A549 (cell line): ENCODE measurements around the gene RABGAP1L. TPM values are rescaled to one million over a fixed set of nuclear protein-coding genes. Genes with fewer than 3 reads are reported as not detected.

Experiments
- ATAC-seq, 2 experiments: fragments of 200-7000 bp in 1 of 2; fragments of >200 bp in 1 of 2; cut with Nextera tagmentation in 1 of 2; cut with Tn5 transposase in 1 of 2; 3 replicates each; pipeline versions ENCODE4 v1.8.0 to v1.9.1; 2018 to 2020; ENCODE audit warnings: mild to moderate bottlenecking in 1 of 2, moderate library complexity in 1 of 2
- CTCF ChIA-PET: fragments of 300-600 bp; sonication (Branson Sonifier 250); formaldehyde crosslinking; extraction: SDS; loops from one replicate; lab custom pipeline; 2021; ENCODE audit warnings: antibody characterized with exemption, inconsistent platforms; lab: Yijun Ruan, JAX
- POLR2A ChIA-PET: fragments of 350-600 bp; formaldehyde crosslinking; extraction: SDS; loops from one replicate; lab custom pipeline; 2021; ENCODE audit warnings: antibody characterized with exemption, inconsistent platforms; lab: Yijun Ruan, JAX
- DNase-seq, 2 experiments: peaks; one replicate each; pipeline versions ENCODE4 v3.0.0 to v3.0.0-alpha.2; 2011 to 2016; ENCODE audit warnings: low read depth in 1 of 2, low spot score in 1 of 2
- FAIRE-seq: peaks from 2 replicates; lab custom pipeline; 2011; peaks lifted over from hg19 to GRCh38; lab: Jason Lieb, UNC
- H3K27ac ChIP-seq, 2 experiments: fragments of >200 bp; sonication (Bioruptor Twin); formaldehyde crosslinking; 3 replicates each; pipeline ENCODE4 v1.5.1; 2016 to 2017
- H3K4me1 ChIP-seq: fragments of >200 bp; sonication (Bioruptor Twin); formaldehyde crosslinking; 3 replicates; pipeline ENCODE4 v1.6.1; 2016
- H3K4me2 ChIP-seq: fragments of >200 bp; sonication (Bioruptor Twin); formaldehyde crosslinking; 3 replicates; pipeline ENCODE4 v1.6.1; 2016
- H3K4me3 ChIP-seq: fragments of >200 bp; sonication (Bioruptor Twin); formaldehyde crosslinking; 3 replicates; pipeline ENCODE4 v1.5.1; 2016
- H3K9me3 ChIP-seq: fragments of >200 bp; sonication (Bioruptor Twin); formaldehyde crosslinking; 3 replicates; pipeline ENCODE4 v1.6.1; 2016
- BCL3 ChIP-seq: fragments of >200 bp; sonication (Bioruptor Twin); formaldehyde crosslinking; IDR thresholded peaks from 3 replicates; pipeline ENCODE4 v1.6.1; 2016
- CHD2 ChIP-seq: fragments of 150-350 bp; IDR thresholded peaks from 2 replicates; pipeline ENCODE4 v1.6.1; 2014; ENCODE audit warnings: low read length; ENCODE audit not compliant: partially characterized antibody
- CTCF ChIP-seq: fragments of >200 bp; sonication (Bioruptor Twin); formaldehyde crosslinking; IDR thresholded peaks from 3 replicates; pipeline ENCODE4 v1.5.1; 2016
- EHMT2 ChIP-seq: fragments of 200-600 bp; sonication (generic); IDR thresholded peaks from 2 replicates; pipeline ENCODE4 v1.6.1; 2016; ENCODE audit warnings: antibody characterized with exemption, low read depth, mild to moderate bottlenecking, moderate library complexity
- ESRRA ChIP-seq: fragments of 150-350 bp; IDR thresholded peaks from 2 replicates; pipeline ENCODE4 v1.6.1; 2014; ENCODE audit warnings: mild to moderate bottlenecking, low read length, borderline replicate concordance
- GATA3 ChIP-seq: IDR thresholded peaks from 2 replicates; pipeline ENCODE4 v1.6.1; 2012; ENCODE audit warnings: borderline replicate concordance
- HDAC2 ChIP-seq: fragments of 200-600 bp; sonication (generic); IDR thresholded peaks from 2 replicates; pipeline ENCODE4 v1.6.1; 2016
- HOXA7 ChIP-seq: fragments of 250-450 bp; sonication (Bioruptor Pico); IDR thresholded peaks from 2 replicates; pipeline ENCODE4 v1.5.0; 2020; ENCODE audit warnings: mild to moderate bottlenecking, moderate library complexity
- HOXB13 ChIP-seq: fragments of 250-450 bp; sonication (Bioruptor Pico); IDR thresholded peaks from 2 replicates; pipeline ENCODE4 v1.5.0; 2020; ENCODE audit warnings: low read depth, mild to moderate bottlenecking, moderate library complexity
- HOXB5 ChIP-seq: fragments of 250-450 bp; sonication (Bioruptor Pico); IDR thresholded peaks from 2 replicates; pipeline ENCODE4 v1.5.0; 2020; ENCODE audit warnings: mild to moderate bottlenecking, moderate library complexity
- JUN ChIP-seq, 2 experiments: fragments of >200 bp; sonication (Bioruptor Twin); formaldehyde crosslinking; IDR thresholded peaks; 2 replicates in 1 of 2; 3 replicates in 1 of 2; pipeline ENCODE4 v1.6.1; 2016 to 2017
- JUNB ChIP-seq: fragments of >200 bp; sonication (Bioruptor Twin); formaldehyde crosslinking; IDR thresholded peaks from 2 replicates; pipeline ENCODE4 v1.6.1; 2016
- MAFK ChIP-seq: fragments of 450-650 bp; IDR thresholded peaks from 2 replicates; pipeline ENCODE4 v1.6.1; 2014; ENCODE audit not compliant: partially characterized antibody
- MAZ ChIP-seq: fragments of 150-350 bp; IDR thresholded peaks from 2 replicates; pipeline ENCODE4 v1.6.1; 2014; ENCODE audit warnings: antibody characterized with exemption, low read depth, low read length, borderline replicate concordance
- MYC ChIP-seq: IDR thresholded peaks from 2 replicates; pipeline ENCODE4 v1.6.1; 2012; ENCODE audit warnings: mild to moderate bottlenecking, inconsistent platforms, low read length, improper control_type of control experiment, borderline replicate concordance
- NPAS2 ChIP-seq: fragments of 250-450 bp; sonication (Bioruptor Pico); IDR thresholded peaks from 2 replicates; pipeline ENCODE4 v1.8.0; 2022; ENCODE audit warnings: mild to moderate bottlenecking, moderate library complexity, borderline replicate concordance
- PBX3 ChIP-seq: IDR thresholded peaks from 2 replicates; pipeline ENCODE4 v1.6.1; 2012
- RARB ChIP-seq: fragments of 250-450 bp; sonication (Bioruptor Pico); IDR thresholded peaks from 2 replicates; pipeline ENCODE4 v1.8.0; 2021; ENCODE audit warnings: mild to moderate bottlenecking, moderate library complexity
- RCOR1 ChIP-seq: fragments of 150-350 bp; IDR thresholded peaks from 2 replicates; pipeline ENCODE4 v1.6.1; 2014; ENCODE audit warnings: antibody characterized with exemption, low read length, low read depth
- RNF2 ChIP-seq: fragments of 200-600 bp; sonication (generic); IDR thresholded peaks from 2 replicates; pipeline ENCODE4 v1.6.1; 2016; ENCODE audit warnings: low read depth, mild to moderate bottlenecking, antibody characterized with exemption, moderate library complexity, borderline replicate concordance
- SMC3 ChIP-seq: fragments of >200 bp; sonication (Bioruptor Twin); formaldehyde crosslinking; IDR thresholded peaks from 3 replicates; pipeline ENCODE4 v1.6.1; 2018; ENCODE audit warnings: inconsistent platforms
- TFCP2L1 ChIP-seq: fragments of 250-450 bp; sonication (Bioruptor Pico); IDR thresholded peaks from 2 replicates; pipeline ENCODE4 v1.5.0; 2021; ENCODE audit warnings: mild to moderate bottlenecking
- USF2 ChIP-seq: fragments of 450-650 bp; IDR thresholded peaks from 2 replicates; pipeline ENCODE4 v1.6.1; 2014; ENCODE audit warnings: antibody characterized with exemption
- ZC3H11A ChIP-seq: fragments of 450-650 bp; IDR thresholded peaks from 2 replicates; pipeline ENCODE4 v1.6.1; 2014; ENCODE audit warnings: antibody characterized with exemption, mild to moderate bottlenecking
- ZNF302 ChIP-seq: fragments of 250-450 bp; sonication (Bioruptor Pico); IDR thresholded peaks from 2 replicates; pipeline ENCODE4 v1.9.0; 2021; ENCODE audit warnings: inconsistent platforms, mild to moderate bottlenecking, moderate library complexity
- WGBS: methylation state at CpG from one replicate; pipeline ENCODE4 v1.1.6; 2017; ENCODE audit errors: missing lambda C conversion rate; 5-methylcytosine and 5-hydroxymethylcytosine counted together
- polyA plus RNA-seq, 4 experiments: library from polyadenylated mRNA; depleted of rRNA in 3 of 4; stranded (reverse); fragments of >200 nt; fragmentation: RNase III in 1 of 4; extraction: RNeasy Plus Mini Kit Qiagen cat#74134 plus additional on column Dnase treatment in 1 of 4; gene quantifications; 2 replicates in 3 of 4; 3 replicates in 1 of 4; pipeline ENCODE4 v1.2.3, GENCODE V29; 2011 to 2017
- TF ChIP-seq, protein P1 (sequence below): IDR thresholded peaks from 2 replicates; pipeline ENCODE4 v1.6.1; 2012
- TF ChIP-seq, protein P2 (sequence below): fragments of 150-350 bp; IDR thresholded peaks from 2 replicates; pipeline ENCODE4 v1.6.1; 2014; ENCODE audit warnings: low read depth, mild to moderate bottlenecking, low read length
- TF ChIP-seq, protein P3 (sequence below): IDR thresholded peaks from 2 replicates; pipeline ENCODE4 v1.6.1; 2012; ENCODE audit warnings: low read depth, borderline replicate concordance
- TF ChIP-seq, protein P4 (sequence below): fragments of 250-450 bp; sonication (Bioruptor Pico); IDR thresholded peaks from 2 replicates; pipeline ENCODE4 v1.5.0; 2020; ENCODE audit warnings: low read depth, mild to moderate bottlenecking, moderate library complexity

RABGAP1L gene
- polyA plus RNA-seq, 2 of the 4 experiments (the other 2 are of a cell fraction), result 8.2 to 18.6 TPM

GRCh38 chr1:175019524-175019923, 860.2 kb downstream of the RABGAP1L start (continued):
- no peak for TF ChIP-seq SMC3
- TF ChIP-seq ZNF302 (CRISPR knock-in tag), result no peak

DNA sequence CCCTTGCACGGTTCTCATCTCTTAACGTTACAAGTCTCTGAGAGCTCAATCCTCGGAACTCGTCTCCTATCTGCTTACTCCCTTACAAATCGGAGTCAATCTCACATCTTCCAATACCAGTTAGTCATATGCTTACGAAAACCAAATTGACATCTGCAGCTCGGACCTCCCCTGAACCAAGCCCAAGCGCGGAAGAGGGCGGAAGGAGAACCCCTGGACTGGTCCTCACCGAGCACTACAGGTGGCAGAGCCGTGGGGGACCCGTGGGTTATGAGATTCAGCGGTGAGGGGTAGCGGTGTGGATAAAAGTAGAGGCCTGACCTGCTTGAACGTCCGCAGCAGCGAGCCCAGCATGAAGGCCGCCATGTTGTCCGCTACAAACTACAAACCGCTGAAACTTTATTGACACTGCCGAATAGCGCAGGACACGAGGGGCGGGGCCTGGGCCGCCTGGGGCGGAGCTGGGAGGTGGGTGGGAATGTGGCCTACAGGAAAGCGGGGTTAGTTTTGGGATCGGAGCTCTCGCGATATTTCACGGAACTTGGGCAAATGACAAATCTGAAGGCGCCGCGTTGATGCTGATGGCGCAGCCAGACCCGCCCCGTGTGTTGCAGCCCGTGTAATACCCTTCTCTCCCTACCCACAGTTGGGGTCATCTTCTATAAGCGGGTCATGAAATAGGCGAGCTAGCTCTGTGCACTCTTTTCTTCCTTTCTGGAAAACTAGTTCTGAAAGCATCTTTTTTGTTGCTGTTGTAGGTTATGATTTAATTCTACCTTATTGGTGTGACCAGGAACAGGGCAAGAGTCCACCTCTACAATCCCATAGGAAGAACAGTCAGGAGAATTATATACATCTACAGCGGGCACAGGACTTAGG, 864.0 kb downstream of the RABGAP1L start, which contains the start of gene MRPS14:
MRPS14 (minus strand) TSS at position 383 of the 879 bp plus-strand sequence; CDS start at position 366, 17 bp downstream.
- CTCF ChIA-PET, result interaction anchor here (0.6 to 2.5 kb wide), 6 partner anchors 9 to 260 kb away, joined by 3 to 10 read pairs (median 4); no protein-coding TSS in a partner anchor
- FAIRE-seq, result peak; percentile 67
- TF ChIP-seq CTCF (no peak), ZNF302 (CRISPR knock-in tag) (no peak), JUN (IDR thresholded peaks at IDR 0.05) (peak; percentile 72 to 89), PBX3 (0 out of 2 replicates have a peak, but pooled peaks have one; percentile 18), ZC3H11A (no peak), GATA3 (peak; percentile 20; the same call in 1 of the 2 replicates), RNF2 (no peak), MYC (peak; percentile 70; the same call in 1 of the 2 replicates), TFCP2L1 (CRISPR knock-in tag) (no peak), CHD2 (peak; percentile 89), JUNB (no peak), HOXB5 (CRISPR knock-in tag) (0 out of 2 replicates have a peak, but pooled peaks have one; percentile 21), ESRRA (no peak), HDAC2 (no peak; the same call in 1 of the 2 replicates), MAZ (no peak), NPAS2 (CRISPR knock-in tag) (no peak), MAFK (no peak), HOXB13 (CRISPR knock-in tag) (no peak), RCOR1 (no peak), EHMT2 (no peak), USF2 (no peak), RARB (CRISPR knock-in tag) (no peak), BCL3 (peak; percentile 57; the same call in 1 of the 3 replicates), HOXA7 (CRISPR knock-in tag) (no peak)
- TF ChIP-seq, protein P1, sequence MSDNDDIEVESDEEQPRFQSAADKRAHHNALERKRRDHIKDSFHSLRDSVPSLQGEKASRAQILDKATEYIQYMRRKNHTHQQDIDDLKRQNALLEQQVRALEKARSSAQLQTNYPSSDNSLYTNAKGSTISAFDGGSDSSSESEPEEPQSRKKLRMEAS, result peak; percentile 84
- TF ChIP-seq, protein P2, sequence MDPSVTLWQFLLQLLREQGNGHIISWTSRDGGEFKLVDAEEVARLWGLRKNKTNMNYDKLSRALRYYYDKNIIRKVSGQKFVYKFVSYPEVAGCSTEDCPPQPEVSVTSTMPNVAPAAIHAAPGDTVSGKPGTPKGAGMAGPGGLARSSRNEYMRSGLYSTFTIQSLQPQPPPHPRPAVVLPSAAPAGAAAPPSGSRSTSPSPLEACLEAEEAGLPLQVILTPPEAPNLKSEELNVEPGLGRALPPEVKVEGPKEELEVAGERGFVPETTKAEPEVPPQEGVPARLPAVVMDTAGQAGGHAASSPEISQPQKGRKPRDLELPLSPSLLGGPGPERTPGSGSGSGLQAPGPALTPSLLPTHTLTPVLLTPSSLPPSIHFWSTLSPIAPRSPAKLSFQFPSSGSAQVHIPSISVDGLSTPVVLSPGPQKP, result no peak
- TF ChIP-seq, protein P3, sequence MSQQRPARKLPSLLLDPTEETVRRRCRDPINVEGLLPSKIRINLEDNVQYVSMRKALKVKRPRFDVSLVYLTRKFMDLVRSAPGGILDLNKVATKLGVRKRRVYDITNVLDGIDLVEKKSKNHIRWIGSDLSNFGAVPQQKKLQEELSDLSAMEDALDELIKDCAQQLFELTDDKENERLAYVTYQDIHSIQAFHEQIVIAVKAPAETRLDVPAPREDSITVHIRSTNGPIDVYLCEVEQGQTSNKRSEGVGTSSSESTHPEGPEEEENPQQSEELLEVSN, result no peak
- TF ChIP-seq, protein P4, sequence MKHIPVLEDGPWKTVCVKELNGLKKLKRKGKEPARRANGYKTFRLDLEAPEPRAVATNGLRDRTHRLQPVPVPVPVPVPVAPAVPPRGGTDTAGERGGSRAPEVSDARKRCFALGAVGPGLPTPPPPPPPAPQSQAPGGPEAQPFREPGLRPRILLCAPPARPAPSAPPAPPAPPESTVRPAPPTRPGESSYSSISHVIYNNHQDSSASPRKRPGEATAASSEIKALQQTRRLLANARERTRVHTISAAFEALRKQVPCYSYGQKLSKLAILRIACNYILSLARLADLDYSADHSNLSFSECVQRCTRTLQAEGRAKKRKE (CRISPR knock-in tag), result no peak

More for the DNA sequence above, 864.0 kb downstream of the RABGAP1L start, which contains the start of gene MRPS14:
- peak; percentile 96 to 98 for ATAC-seq
- peak within 1 kb of the TSS; percentile 65 for H3K4me3 ChIP-seq
- 4% methylated on average over 36 of the region's 42 CpGs for WGBS
- POLR2A ChIA-PET, result interaction anchor here (0.5 to 2.4 kb wide), 15 partner anchors 9 to 1184 kb away, joined by 3 to 75 read pairs (median 5); partner anchors contain the start of gene CACYBP
- no peaks in the 10 kb centered on the region for H3K9me3 ChIP-seq
- H3K4me2 ChIP-seq, result peak within 1 kb of the TSS; percentile 74
- peak within 1 kb of the TSS; percentile 79 to 90 for H3K27ac ChIP-seq
- peak; percentile 95 to 99 for DNase-seq
- peaks cover 8% of the 10 kb centered on the region; the same call in 1 of the 3 replicates for H3K4me1 ChIP-seq
